Ovary (tissue), 3 donors: Measurements from ENCODE around the gene RNGTT.

Source experiments
- EP300 ChIP-seq: sonication (generic); formaldehyde crosslinking; IDR thresholded peaks from one replicate; pipeline ENCODE4 v1.6.1; 2017; ENCODE audit warnings: antibody characterized with exemption
- POLR2A ChIP-seq: fragments of 450-650 bp; IDR thresholded peaks from one replicate; pipeline ENCODE4 v1.6.1; 2017; ENCODE audit warnings: antibody characterized with exemption, mild to moderate bottlenecking, moderate library complexity
- TF ChIP-seq, protein P1 (sequence below), 3 donors: fragments of 450-650 bp in 2 of 3; fragments of 200-600 bp in 1 of 3; IDR thresholded peaks; one replicate each; pipeline versions ENCODE4 v1.5.1 to v1.8.0; 2016 to 2022; ENCODE audit warnings: antibody characterized with exemption in 3 of 3, mild to moderate bottlenecking in 1 of 3
- donor health status: DM: no; HTN: no; CAD: no.

DNA sequence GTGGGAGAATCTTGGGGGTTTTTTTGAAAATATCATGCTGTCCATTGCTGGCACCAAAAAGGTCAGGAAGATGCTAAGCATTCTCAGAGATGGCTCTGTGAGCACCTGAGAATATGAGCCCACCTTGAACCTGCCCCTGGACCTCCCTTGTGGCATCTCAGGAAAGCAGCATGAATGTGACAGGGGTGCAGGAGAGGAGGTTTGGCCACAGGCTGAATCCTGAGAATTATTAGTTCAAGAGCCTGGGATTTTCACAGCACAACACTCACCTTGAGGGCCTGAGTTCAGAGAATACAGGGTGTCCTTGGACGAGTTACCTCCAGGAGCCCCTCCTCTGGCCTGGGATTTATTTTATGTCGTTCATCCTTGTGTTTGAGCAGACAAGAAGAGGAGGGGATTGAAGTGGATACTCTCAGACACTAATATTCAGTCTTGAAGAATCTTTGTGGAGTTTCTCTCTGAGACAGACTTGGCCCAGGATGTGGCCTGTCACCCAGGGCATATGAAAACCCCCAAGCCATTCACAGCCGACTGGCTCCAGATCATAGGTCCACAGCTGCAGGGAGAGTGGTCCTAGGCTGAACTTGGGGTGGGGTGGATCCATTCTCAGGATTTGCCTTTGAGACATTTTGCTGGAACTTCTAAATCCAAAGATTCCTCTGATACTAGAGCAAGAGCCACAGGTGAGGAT is 390.8 kb downstream of the RNGTT start:
- TF ChIP-seq EP300 (no peak), POLR2A (no peak)
- TF ChIP-seq, protein P1, sequence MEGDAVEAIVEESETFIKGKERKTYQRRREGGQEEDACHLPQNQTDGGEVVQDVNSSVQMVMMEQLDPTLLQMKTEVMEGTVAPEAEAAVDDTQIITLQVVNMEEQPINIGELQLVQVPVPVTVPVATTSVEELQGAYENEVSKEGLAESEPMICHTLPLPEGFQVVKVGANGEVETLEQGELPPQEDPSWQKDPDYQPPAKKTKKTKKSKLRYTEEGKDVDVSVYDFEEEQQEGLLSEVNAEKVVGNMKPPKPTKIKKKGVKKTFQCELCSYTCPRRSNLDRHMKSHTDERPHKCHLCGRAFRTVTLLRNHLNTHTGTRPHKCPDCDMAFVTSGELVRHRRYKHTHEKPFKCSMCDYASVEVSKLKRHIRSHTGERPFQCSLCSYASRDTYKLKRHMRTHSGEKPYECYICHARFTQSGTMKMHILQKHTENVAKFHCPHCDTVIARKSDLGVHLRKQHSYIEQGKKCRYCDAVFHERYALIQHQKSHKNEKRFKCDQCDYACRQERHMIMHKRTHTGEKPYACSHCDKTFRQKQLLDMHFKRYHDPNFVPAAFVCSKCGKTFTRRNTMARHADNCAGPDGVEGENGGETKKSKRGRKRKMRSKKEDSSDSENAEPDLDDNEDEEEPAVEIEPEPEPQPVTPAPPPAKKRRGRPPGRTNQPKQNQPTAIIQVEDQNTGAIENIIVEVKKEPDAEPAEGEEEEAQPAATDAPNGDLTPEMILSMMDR (IDR thresholded peaks at IDR 0.05), result no peak
